Activated CD8-positive, alpha-beta T cell treated with anti-CD3 and anti-CD28 coated beads for 36 hours (primary cell): Measurements from ENCODE around the gene USP21. TPM values are rescaled to one million over a fixed set of nuclear protein-coding genes. Genes with fewer than 3 reads are reported as not detected.

Source experiments
- ATAC-seq: fragments of 200-7000 bp; cut with Tn5 transposase; one replicate; pipeline ENCODE4 v1.10.0; 2021; ENCODE audit warnings: mild to moderate bottlenecking, moderate library complexity
- CTCF ChIA-PET: fragments of 350-600 bp; sonication (Branson Sonifier 250); formaldehyde crosslinking; loops from one replicate; lab custom pipeline; 2021; ENCODE audit warnings: antibody characterized with exemption; lab: Charles Lee
- POLR2A ChIA-PET: fragments of 350-600 bp; sonication (Branson Sonifier 250); formaldehyde crosslinking; loops from one replicate; lab custom pipeline; 2021; ENCODE audit warnings: antibody characterized with exemption; lab: Charles Lee
- DNase-seq: peaks from one replicate; pipeline ENCODE4 v3.0.0-alpha.2; 2020
- H3K27ac Mint-ChIP-seq: one replicate; pipeline ENCODE4 v1.8.0; 2021; ENCODE audit warnings: mild to moderate bottlenecking, mixed read lengths
- H3K27me3 Mint-ChIP-seq: one replicate; pipeline ENCODE4 v1.8.0; 2021; ENCODE audit warnings: mixed read lengths
- H3K36me3 Mint-ChIP-seq: one replicate; pipeline ENCODE4 v1.8.0; 2021; ENCODE audit warnings: low read depth, mixed read lengths
- H3K4me1 Mint-ChIP-seq: one replicate; pipeline ENCODE4 v1.8.0; 2021; ENCODE audit warnings: low read depth, mixed read lengths
- H3K4me3 Mint-ChIP-seq: one replicate; pipeline ENCODE4 v1.8.0; 2021; ENCODE audit warnings: mild to moderate bottlenecking, moderate library complexity, mixed read lengths
- H3K9me3 Mint-ChIP-seq: one replicate; pipeline ENCODE4 v1.8.0; 2021; ENCODE audit warnings: mixed read lengths
- CTCF ChIP-seq: fragments of 200-600 bp; IDR thresholded peaks from one replicate; pipeline ENCODE4 v1.8.0; 2022; ENCODE audit warnings: antibody characterized with exemption, mild to moderate bottlenecking
- intact Hi-C: fragments of 100-400 bp; cut with micrococcal nuclease; formaldehyde crosslinking; loops from one replicate; pipeline ENCODE4 v1.10.0; 2022
- total RNA-seq, 2 experiments: library from RNA; stranded (reverse); gene quantifications; one replicate each; pipeline ENCODE4 v1.2.3, GENCODE V29; 2021

The USP21 gene
- total RNA-seq, 2 experiments from 2014 or later, result 24.4 to 26.7 TPM

- no peaks in the 10 kb centered on the region for H3K9me3 Mint-ChIP-seq
- no peak for TF ChIP-seq CTCF
- peaks cover 33% of the 10 kb centered on the region for H3K4me1 Mint-ChIP-seq
- ChIA-PET POLR2A (interaction anchor here (0.8 to 1.7 kb wide), 4 partner anchors 9 to 44 kb away, joined by 4 to 9 read pairs (median 4); partner anchors contain the start of genes NDUFS2 and USP21), CTCF (interaction anchor here (2.5 kb wide), 1 partner anchor 211 kb away, joined by 8 read pairs; no protein-coding TSS in a partner anchor)
- H3K27me3 Mint-ChIP-seq, result no peaks in the 10 kb centered on the region
- DNase-seq (no peak), ATAC-seq (no peak)
- intact Hi-C loops, result no loop called here
- H3K36me3 Mint-ChIP-seq, result peaks cover 27% of the 10 kb centered on the region
- no peak overlapping the region for H3K4me3 Mint-ChIP-seq
- no peak overlapping the region for H3K27ac Mint-ChIP-seq
These were observed 11.9 kb downstream of the USP21 start for GRCh38 chr1:161171191-161171590.

- Mint-ChIP-seq H3K4me1 (peaks cover 38% of the 10 kb centered on the region), H3K27ac (no peak overlapping the region), H3K27me3 (no peaks in the 10 kb centered on the region), H3K9me3 (no peaks in the 10 kb centered on the region), H3K4me3 (no peak overlapping the region), H3K36me3 (peaks cover 32% of the 10 kb centered on the region)
- intact Hi-C loops, result no loop called here
- POLR2A ChIA-PET, result interaction anchor here (0.8 to 1.6 kb wide), 3 partner anchors 8 to 44 kb away, joined by 4 to 9 read pairs (median 4); partner anchors contain the start of gene USP21
- CTCF ChIA-PET, result no interaction called here
- no peak for ATAC-seq
- no peak for DNase-seq
- no peak for TF ChIP-seq CTCF
These were observed 12.4 kb downstream of the USP21 start for GRCh38 chr1:161171696-161172095.

- peak overlapping the region; percentile 51 for H3K27ac Mint-ChIP-seq
- ChIA-PET CTCF (no interaction called here), POLR2A (interaction anchor here (1.2 kb wide), 1 partner anchor 8 kb away, joined by 4 read pairs; no protein-coding TSS in a partner anchor)
- intact Hi-C loops, result no loop called here
- H3K36me3 Mint-ChIP-seq, result peaks cover 32% of the 10 kb centered on the region
- peaks cover 34% of the 10 kb centered on the region for H3K4me1 Mint-ChIP-seq
- no peak overlapping the region for H3K4me3 Mint-ChIP-seq
- no peak for TF ChIP-seq CTCF
- DNase-seq (no peak), ATAC-seq (no peak)
- H3K27me3 Mint-ChIP-seq, result no peaks in the 10 kb centered on the region
- no peaks in the 10 kb centered on the region for H3K9me3 Mint-ChIP-seq
These were observed 13.0 kb downstream of the USP21 start for GRCh38 chr1:161172349-161172748.

GRCh38 chr1:161172776-161173376 is 13.6 kb downstream of the USP21 start:
- Mint-ChIP-seq H3K9me3 (no peaks in the 10 kb centered on the region), H3K4me3 (no peak overlapping the region), H3K36me3 (peaks cover 32% of the 10 kb centered on the region), H3K27me3 (no peaks in the 10 kb centered on the region), H3K4me1 (peaks cover 36% of the 10 kb centered on the region), H3K27ac (peak overlapping the region; percentile 51)
- TF ChIP-seq CTCF, result no peak
- ATAC-seq (no peak), DNase-seq (no peak)
- intact Hi-C loops, result no loop called here
- CTCF ChIA-PET, result no interaction called here
- POLR2A ChIA-PET, result no interaction called here

GRCh38 chr1:161173711-161174110 is 14.4 kb downstream of the USP21 start:
- ChIA-PET CTCF (no interaction called here), POLR2A (no interaction called here)
- H3K4me3 Mint-ChIP-seq, result no peak overlapping the region
- H3K4me1 Mint-ChIP-seq, result peaks cover 36% of the 10 kb centered on the region
- H3K27ac Mint-ChIP-seq, result no peak overlapping the region
- no peaks in the 10 kb centered on the region for H3K9me3 Mint-ChIP-seq
- H3K27me3 Mint-ChIP-seq, result no peaks in the 10 kb centered on the region
- intact Hi-C loops, result no loop called here
- H3K36me3 Mint-ChIP-seq, result peaks cover 32% of the 10 kb centered on the region
- no peak for TF ChIP-seq CTCF
- ATAC-seq, result no peak
- no peak for DNase-seq
